A549 (cell line): ENCODE measurements around the gene TRNT1.

Experiments used
- CEBPB ChIP-seq, 2 experiments: fragments of >200 bp in 1 of 2; sonication (Bioruptor Twin) in 1 of 2; formaldehyde crosslinking in 1 of 2; IDR thresholded peaks; 2 replicates each; pipeline ENCODE4 v1.6.1; 2012 to 2016
- EHMT2 ChIP-seq: fragments of 200-600 bp; sonication (generic); IDR thresholded peaks from 2 replicates; pipeline ENCODE4 v1.6.1; 2016; ENCODE audit warnings: antibody characterized with exemption, low read depth, mild to moderate bottlenecking, moderate library complexity
- POLR2A ChIP-seq: IDR thresholded peaks from 2 replicates; pipeline ENCODE4 v1.6.1; 2012; ENCODE audit warnings: mild to moderate bottlenecking, low read length
- POLR2AphosphoS2 ChIP-seq: conservative IDR thresholded peaks from 2 replicates; pipeline ENCODE4 v1.6.1; 2012; ENCODE audit warnings: low read length, improper control_type of control experiment, inconsistent platforms
- RAD21 ChIP-seq, 2 experiments: fragments of >200 bp in 1 of 2; sonication (Bioruptor Twin) in 1 of 2; formaldehyde crosslinking in 1 of 2; IDR thresholded peaks in 1 of 2; conservative IDR thresholded peaks in 1 of 2; 2 replicates in 1 of 2; 3 replicates in 1 of 2; pipeline ENCODE4 v1.6.1; 2012 to 2018; ENCODE audit warnings: inconsistent platforms in 1 of 2
- RFX5 ChIP-seq: fragments of 450-650 bp; IDR thresholded peaks from 2 replicates; pipeline ENCODE4 v1.7.1; 2014; ENCODE audit warnings: antibody characterized with exemption, mild to moderate bottlenecking, moderate library complexity
- TFCP2L1 ChIP-seq: fragments of 250-450 bp; sonication (Bioruptor Pico); IDR thresholded peaks from 2 replicates; pipeline ENCODE4 v1.5.0; 2021; ENCODE audit warnings: mild to moderate bottlenecking
- TF ChIP-seq, protein P1 (sequence below): fragments of >200 bp; sonication (Bioruptor Twin); formaldehyde crosslinking; IDR thresholded peaks from 3 replicates; pipeline ENCODE4 v1.5.1; 2016
- TF ChIP-seq, protein P2 (sequence below): fragments of 150-350 bp; IDR thresholded peaks from 2 replicates; pipeline ENCODE4 v1.6.1; 2014; ENCODE audit warnings: low read depth, mild to moderate bottlenecking, low read length
- TF ChIP-seq, protein P3 (sequence below): IDR thresholded peaks from 2 replicates; pipeline ENCODE4 v1.6.1; 2012; ENCODE audit warnings: low read depth, borderline replicate concordance
- TF ChIP-seq, protein P4 (sequence below): fragments of 450-650 bp; IDR thresholded peaks from 2 replicates; pipeline ENCODE4 v1.6.1; 2014; ENCODE audit warnings: antibody characterized with exemption

DNA sequence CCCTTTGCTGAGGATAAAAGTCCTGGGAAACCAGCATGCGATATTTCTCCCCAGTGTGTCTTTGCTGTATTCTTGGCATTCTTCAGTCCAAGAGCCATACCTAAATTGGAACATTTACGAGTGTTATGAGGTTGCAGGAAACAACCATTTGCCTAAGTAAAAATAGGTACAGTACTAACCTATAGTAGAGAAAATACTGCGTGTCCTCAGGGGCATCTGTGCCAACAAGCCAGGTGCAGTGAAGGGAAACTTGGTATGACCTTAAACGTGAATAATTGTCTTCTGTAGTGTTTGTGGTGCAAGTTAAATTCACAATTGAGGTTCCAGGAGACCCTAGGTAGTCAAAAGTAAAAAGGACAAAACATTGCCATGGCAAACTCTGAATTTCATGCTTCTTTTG, 28.8 kb upstream of the TRNT1 start:
- TF ChIP-seq, protein P1, sequence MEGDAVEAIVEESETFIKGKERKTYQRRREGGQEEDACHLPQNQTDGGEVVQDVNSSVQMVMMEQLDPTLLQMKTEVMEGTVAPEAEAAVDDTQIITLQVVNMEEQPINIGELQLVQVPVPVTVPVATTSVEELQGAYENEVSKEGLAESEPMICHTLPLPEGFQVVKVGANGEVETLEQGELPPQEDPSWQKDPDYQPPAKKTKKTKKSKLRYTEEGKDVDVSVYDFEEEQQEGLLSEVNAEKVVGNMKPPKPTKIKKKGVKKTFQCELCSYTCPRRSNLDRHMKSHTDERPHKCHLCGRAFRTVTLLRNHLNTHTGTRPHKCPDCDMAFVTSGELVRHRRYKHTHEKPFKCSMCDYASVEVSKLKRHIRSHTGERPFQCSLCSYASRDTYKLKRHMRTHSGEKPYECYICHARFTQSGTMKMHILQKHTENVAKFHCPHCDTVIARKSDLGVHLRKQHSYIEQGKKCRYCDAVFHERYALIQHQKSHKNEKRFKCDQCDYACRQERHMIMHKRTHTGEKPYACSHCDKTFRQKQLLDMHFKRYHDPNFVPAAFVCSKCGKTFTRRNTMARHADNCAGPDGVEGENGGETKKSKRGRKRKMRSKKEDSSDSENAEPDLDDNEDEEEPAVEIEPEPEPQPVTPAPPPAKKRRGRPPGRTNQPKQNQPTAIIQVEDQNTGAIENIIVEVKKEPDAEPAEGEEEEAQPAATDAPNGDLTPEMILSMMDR = no peak
- TF ChIP-seq, protein P2, sequence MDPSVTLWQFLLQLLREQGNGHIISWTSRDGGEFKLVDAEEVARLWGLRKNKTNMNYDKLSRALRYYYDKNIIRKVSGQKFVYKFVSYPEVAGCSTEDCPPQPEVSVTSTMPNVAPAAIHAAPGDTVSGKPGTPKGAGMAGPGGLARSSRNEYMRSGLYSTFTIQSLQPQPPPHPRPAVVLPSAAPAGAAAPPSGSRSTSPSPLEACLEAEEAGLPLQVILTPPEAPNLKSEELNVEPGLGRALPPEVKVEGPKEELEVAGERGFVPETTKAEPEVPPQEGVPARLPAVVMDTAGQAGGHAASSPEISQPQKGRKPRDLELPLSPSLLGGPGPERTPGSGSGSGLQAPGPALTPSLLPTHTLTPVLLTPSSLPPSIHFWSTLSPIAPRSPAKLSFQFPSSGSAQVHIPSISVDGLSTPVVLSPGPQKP = no peak
- no peak for TF ChIP-seq POLR2A
- TF ChIP-seq, protein P3, sequence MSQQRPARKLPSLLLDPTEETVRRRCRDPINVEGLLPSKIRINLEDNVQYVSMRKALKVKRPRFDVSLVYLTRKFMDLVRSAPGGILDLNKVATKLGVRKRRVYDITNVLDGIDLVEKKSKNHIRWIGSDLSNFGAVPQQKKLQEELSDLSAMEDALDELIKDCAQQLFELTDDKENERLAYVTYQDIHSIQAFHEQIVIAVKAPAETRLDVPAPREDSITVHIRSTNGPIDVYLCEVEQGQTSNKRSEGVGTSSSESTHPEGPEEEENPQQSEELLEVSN = no peak
- no peak for TF ChIP-seq RFX5
- TF ChIP-seq RAD21 (conservative IDR thresholded peaks at IDR 0.05 in 1 of 2, IDR thresholded peaks at IDR 0.05 in 1 of 2) = no peak
- no peak for TF ChIP-seq CEBPB (IDR thresholded peaks at IDR 0.05)
- TF ChIP-seq, protein P4, sequence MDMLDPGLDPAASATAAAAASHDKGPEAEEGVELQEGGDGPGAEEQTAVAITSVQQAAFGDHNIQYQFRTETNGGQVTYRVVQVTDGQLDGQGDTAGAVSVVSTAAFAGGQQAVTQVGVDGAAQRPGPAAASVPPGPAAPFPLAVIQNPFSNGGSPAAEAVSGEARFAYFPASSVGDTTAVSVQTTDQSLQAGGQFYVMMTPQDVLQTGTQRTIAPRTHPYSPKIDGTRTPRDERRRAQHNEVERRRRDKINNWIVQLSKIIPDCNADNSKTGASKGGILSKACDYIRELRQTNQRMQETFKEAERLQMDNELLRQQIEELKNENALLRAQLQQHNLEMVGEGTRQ = no peak
- no peak for TF ChIP-seq EHMT2
- no peak for TF ChIP-seq TFCP2L1
- no peak for TF ChIP-seq POLR2AphosphoS2
